NCI-H2196 treated with DMSO at 0.1 percent for 48 hours (cell line): ENCODE results near the gene CHRNA10.

Experiments
- DNase-seq: peaks from one replicate; lab custom pipeline; 2025; ENCODE audit not compliant: unreplicated experiment; lab: John Stamatoyannopoulos, UW

Gene CHRNA10, protein sequence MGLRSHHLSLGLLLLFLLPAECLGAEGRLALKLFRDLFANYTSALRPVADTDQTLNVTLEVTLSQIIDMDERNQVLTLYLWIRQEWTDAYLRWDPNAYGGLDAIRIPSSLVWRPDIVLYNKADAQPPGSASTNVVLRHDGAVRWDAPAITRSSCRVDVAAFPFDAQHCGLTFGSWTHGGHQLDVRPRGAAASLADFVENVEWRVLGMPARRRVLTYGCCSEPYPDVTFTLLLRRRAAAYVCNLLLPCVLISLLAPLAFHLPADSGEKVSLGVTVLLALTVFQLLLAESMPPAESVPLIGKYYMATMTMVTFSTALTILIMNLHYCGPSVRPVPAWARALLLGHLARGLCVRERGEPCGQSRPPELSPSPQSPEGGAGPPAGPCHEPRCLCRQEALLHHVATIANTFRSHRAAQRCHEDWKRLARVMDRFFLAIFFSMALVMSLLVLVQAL

DNA sequence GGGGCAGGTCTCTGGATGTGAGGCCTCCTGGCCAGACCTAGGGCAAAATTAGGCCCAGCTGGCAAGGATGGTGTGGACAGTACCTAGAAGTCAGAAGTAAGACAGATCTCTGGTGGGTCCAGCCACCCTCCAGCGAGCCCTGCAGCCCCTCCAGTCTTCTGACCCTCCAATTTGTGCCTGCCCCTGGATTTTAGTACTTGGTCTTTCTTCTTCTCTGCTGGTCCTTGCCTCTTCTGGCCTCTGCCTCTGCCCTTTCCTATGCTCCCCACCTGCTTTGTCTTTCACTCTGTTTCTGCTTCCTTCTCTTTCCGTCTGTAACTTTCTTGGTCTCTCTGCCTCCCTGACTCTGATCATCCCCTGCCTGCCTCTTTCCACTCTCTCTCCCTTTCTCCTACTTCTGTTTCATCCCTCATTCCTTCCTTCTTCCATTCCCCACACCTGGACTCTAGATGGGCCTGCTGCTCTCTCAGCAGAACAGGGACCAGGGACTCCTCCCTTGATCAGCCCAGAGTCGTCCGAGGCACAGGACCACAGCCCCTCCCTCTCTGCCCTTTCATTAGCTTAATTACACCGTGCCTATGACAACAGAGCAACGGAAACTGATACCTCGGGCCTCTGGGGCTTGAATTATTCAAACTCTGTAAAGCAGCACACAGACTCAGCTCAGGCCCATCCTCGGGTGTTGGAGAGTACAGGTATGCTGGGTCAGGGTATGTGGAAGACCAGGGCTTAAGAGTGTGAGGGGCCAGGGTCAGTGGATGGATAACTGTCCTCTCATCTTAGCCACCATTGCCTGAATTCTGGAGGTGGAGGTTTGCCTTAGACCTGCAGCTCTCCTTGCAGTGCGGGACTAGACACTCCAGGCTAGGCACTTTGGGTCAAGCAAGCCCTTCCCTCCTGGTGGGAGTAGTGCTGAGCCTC, at the start of gene CHRNA10:
Gene CHRNA10 (minus strand): TSS at position 51 of the 921 bp plus-strand sequence. CDS start 72 bp downstream, outside the sequence.
- no peak for DNase-seq

DNA sequence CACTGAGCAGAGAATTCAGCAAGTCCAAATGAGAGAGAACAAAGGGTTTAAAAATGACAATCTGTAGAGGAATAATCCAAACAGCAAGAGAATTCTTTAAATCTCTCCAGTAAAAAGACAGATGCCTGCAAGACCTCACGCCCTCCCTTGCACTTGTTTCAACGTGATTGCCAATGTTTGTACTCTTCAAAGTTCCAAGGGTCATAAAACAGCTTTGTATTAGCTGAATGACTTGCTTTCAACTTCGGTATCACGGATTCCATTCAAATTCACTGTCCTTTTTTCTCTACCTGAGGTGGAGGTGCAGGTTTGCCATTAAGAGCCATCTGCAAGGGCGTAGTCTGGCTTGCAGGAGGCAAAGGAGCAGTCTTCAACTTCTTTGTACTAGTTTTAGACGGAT, 41.1 kb upstream of the CHRNA10 start:
- no peak for DNase-seq

DNA sequence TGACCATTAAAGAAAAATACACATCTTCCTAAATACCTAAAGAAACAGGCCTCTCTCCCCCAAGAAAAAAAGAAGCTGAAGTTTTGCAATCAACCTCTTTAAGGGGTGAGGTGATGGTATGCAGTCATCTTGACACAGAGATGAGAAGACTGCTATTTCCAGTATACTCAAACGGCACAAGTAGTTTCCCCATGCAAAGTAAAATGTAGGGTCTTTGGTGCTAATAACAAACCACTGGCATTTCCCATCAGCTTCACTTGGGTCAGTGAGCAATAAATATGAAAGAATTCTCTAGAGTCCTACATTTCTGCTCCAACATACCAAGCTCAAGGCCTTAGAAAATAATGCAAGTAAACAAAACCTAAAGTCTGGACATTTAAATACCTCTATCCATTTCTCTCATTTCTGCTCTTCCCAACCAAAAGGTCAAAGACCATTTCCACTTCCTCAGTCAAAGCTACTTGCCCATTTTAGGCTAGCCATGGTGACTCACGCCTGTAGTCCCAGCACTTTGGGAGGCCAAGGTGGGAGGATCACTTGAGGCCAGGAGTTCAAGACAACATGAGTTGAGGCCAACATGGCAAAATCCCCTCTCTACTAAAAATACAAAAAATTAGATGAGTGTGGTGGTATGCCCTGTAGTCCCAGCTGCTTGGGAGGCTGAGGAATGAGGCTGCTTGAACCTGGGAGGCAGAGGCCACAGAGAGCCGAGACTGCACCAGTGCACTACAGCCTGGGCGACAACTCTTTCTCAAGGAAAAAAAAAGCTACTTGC, 39.5 kb upstream of the CHRNA10 start:
- DNase-seq, result no peak

DNA sequence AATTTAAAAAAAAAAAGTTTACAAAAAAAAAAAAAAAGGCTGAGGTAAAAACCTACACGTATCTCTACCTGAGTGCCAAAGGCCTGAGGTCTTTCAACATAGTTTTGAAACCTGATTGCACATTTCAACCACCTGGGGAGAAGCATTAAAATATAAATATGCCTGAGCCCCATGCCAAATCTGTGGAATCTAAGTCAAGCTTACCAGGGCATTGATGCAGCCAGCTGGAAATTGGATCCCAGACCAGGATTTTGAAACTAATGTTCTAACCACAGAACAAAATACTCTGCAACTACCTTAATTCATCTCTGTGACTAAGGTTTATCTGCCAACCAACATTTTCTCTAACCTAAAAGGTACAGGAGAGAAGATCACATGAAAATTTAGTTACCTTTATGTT, 38.8 kb upstream of the CHRNA10 start:
- DNase-seq, result no peak

DNA sequence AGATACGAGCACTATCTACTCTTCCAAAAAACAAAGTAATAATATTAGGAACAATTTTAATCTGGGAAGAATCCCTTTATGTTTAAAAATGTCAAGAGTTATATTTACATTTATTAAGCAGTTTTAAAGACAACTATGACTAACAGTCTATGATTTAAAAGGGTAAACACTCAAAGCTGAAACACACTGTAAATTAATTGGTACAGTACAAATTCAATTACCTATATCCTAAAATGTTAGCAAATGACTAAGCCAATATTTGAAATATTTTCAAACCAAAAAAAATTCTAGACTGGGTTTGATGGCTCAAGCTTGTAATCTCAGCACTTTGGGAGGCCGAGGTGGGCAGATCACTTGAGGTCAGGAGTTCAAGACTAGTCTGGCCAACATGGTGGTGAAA, 36.0 kb upstream of the CHRNA10 start:
- no peak for DNase-seq

DNA sequence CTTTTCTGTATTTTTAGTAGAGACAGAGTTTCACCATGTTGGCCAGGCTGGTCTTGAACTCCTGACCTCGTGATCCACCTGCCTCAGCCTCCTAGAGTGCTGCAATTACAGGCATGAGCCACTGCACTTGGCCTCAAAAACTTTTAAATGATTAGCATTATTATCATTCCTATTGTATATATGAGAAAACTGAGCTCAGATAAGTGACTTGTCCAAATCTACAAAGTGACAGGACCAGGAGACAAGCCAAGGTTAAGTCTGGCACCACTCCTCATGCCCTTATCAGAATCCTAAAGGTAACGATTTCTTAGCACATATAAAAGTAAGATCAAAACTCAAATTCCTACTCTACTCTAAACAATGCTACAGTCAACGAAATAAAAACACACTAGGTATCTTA, 32.2 kb upstream of the CHRNA10 start:
- no peak for DNase-seq

DNA sequence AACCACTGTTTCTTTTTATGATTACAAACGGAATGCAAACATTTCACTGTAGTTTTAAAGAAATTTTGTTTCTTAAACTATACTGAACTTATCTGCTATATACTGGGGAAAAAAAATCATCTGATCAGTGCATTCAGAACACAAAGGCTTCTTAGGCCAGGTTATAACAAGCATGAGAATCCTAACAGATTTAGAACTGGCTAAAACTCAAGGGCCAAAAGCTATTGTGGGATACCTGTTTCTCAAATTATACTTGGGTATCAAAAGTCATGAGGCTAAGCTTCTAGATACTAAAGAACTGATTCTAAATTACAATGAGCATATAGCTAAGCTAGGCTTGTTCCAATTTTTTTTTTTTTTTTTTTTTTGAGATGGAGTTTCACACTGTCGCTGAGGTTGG, 29.7 kb upstream of the CHRNA10 start:
- no peak for DNase-seq

DNA sequence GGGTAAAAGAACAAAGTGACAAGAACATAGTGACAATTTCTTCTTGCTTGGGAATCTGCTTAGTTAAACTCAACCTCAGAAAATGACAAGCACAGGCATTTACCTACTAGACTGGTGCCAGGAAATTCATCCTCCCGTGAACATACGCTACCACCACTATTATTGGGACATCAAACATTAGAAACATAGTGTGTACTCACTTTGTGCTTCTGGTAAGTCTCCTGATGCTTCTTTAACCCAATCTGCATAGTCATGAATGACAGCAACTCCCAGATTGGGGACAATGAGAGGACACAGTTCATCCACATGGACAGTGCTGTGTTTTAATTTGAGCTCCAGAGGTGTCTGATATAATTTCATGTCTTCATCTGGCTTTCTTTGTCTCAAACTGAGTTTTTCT, 29.2 kb upstream of the CHRNA10 start:
- no peak for DNase-seq

DNA sequence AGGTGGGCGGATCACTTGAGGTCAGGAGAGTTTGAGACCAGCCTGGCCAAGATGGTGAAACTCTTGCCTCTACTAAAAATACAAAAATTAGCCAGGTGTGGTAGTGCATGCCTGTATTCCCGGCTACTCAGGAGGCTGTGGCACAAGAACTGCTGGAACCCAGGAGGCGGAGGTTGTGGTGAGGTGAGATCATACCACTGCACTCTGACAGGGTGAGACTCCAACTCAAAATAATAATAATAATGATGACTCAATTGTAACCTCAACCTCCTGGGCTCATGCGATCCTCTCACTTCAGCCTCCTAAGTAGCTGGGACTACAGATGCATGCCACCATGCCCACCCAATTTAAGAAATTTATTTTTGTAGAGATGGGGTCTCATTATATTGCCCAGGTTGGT, 15.6 kb upstream of the CHRNA10 start:
- DNase-seq, result no peak

DNA sequence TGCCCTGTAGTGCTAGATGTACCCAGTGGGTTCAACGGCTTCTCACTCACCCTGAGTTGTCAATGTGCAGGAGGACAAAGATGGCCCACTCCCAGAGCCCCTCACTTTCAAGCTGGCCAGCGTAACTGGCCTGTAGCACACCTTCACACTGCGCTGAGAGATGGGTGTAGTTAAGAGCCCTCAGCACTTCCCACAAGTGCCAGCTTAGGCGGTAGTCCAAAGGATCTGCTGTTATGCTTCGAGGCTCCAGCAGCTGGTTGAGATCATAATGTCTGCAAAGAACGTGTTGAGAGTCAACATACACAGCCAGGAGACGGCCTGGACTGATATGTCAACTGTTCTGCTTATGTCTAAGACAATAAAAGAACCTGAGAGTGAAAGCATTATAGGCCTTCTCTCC, 14.7 kb upstream of the CHRNA10 start:
- no peak for DNase-seq

DNA sequence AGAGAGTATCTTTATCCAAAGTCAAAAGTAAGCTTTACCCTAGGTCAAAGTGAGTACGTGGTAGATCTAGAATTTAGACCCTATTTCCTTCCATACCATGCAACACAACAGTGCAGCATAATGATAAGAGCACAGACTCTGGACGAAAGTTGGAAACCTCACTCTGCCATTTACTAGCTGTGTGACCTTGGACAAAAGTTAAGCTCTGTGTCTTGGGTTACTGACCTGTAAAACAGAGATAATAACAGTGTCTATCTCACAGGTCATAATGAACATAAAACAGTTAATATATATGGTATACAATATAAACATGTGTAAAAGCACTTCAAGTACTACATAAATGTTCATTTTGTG, 13.6 kb upstream of the CHRNA10 start:
- DNase-seq, result no peak

DNA sequence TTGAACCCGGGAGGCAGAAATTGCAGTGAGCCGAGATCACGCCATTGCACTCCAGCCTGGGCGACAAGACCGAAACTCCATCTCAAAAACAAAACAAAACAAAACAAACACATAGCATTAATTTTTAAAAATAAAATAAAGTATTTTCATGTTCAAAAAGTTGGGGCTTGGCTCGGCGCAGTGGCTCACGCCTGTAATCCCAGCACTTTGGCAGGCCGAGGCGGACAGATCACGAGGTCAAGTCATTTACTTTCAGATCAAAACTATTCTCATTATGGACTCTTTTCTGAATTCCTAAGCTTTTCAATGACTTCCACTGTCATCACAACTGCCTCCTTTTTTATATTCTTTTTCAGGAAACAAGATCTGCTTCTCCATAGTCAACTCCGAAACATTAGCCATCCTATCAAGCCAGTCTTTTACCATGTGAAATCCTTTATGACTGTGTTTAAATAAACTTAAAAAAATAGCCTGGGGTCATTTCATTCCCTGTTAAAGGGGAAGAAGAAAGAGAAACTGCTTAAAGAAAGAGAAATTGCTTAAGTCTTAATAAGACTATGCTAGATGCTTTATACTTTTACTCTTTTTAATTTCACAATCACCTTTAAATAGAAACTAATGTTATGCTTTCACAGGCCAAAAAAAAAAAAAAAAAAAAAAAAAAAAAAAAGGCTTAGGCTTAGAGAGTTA, 13.1 kb upstream of the CHRNA10 start:
- DNase-seq, result no peak

DNA sequence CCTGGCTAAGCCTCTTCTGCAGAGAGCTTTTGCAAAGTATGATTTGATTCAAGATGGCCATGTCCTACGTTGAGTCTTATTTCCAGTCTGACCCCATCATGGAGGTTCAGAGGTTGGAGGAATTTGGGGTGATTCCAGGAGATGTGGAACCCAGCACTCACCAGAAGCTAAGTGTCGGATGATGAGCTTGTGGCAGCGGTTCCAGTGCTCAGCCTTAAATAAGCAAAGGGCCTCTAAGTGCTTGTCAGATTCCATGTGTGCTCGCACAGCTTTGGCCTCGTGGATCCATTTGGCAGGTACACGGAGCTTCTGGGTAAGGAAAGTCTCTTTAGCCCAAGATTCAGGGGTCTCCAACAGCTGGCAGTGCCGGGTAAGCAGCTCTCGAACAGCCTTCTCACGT, 11.9 kb upstream of the CHRNA10 start:
- no peak for DNase-seq

DNA sequence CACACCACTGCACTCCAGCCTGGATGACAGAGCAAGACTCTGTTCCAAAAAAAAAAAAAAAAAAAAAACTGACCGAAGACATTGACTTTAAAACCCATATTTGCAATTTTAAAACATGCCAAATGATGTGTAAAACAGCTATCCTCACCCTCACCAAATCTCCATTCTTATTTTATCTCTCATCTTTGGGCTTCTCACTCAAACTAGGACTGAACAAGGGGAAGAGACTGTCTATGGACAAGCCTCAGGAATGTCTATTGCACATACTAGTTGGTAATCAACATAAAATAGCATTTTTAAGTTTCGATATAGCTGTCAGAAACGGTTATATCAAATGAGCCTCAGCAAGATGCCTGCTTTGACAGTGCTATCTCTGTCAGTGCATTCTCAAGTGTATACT, 7.9 kb upstream of the CHRNA10 start:
- DNase-seq, result no peak

DNA sequence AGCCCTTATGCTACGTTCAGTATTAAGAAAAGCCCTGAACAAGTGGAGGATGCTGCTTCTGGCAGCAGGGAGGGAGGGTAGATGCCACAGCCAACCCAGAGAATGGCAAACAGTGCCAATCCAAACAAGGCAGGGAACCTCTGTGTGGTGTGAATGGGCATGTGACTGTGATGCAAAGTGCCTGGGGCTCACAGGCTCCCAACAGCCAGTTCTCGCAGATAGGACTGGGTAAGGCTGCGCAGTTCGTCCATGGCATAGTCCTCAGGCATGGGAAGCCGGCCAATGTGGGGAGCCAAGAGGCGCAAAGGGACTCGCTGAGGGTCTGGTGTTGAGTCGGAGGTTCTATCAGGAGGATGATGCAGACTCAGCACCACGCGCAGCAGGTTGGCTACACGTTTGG, 4.8 kb upstream of the CHRNA10 start:
- no peak for DNase-seq

DNA sequence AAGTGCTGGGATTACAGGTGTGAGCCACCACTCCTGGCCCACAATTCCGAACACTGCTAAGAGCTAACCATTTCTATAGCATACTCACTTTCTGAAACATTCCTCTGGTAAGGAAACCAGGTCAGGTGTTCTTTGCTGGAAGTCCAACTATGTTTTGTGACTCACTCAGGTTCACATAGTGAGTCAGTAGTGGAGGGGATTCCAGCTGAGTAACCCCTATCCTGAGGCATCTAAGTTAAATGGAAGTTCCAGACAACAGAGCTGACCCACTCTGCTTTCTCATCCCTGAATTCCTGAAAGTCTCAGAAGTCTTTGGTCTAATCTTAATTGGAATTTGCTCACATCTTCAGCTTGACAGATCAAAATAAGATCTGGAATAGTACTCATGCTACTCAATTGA, 3.0 kb upstream of the CHRNA10 start:
- DNase-seq, result no peak

DNA sequence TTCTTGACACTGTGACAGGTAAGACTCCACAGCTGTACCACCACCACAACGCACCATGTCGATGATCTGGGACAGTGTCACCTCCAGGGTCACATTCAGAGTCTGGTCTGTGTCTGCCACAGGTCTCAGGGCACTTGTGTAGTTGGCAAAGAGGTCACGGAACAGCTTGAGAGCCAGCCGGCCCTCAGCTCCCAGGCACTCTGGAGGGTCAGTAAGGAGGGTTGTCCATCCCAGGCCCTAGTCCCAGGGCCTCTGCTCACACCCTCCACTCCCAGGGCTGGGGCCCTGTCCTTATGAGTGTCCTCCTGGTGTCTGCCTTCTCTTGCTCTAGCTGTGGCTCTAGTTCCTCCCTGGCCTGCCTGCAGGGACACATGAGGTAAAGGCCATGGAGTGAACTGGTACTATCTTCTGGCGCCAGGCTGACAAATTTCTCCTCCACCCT, 1.4 kb downstream of the CHRNA10 start:
- no peak for DNase-seq

DNA sequence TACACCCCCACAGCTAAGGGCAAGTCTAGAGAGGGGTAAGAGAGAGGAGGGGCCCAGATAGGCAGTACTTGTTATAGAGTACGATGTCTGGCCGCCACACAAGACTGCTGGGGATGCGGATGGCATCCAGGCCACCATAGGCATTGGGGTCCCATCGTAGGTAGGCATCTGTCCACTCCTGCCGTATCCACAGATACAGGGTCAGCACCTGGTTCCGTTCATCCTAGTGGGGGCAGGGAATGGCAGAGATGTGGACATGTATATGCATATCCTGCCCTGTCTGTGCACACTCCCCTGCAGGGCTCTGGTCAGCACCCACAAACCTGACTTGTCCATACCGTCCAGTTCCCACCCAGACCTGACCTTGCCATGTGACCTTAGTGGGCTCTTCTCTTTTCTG, 2.1 kb downstream of the CHRNA10 start:
- no peak for DNase-seq

DNA sequence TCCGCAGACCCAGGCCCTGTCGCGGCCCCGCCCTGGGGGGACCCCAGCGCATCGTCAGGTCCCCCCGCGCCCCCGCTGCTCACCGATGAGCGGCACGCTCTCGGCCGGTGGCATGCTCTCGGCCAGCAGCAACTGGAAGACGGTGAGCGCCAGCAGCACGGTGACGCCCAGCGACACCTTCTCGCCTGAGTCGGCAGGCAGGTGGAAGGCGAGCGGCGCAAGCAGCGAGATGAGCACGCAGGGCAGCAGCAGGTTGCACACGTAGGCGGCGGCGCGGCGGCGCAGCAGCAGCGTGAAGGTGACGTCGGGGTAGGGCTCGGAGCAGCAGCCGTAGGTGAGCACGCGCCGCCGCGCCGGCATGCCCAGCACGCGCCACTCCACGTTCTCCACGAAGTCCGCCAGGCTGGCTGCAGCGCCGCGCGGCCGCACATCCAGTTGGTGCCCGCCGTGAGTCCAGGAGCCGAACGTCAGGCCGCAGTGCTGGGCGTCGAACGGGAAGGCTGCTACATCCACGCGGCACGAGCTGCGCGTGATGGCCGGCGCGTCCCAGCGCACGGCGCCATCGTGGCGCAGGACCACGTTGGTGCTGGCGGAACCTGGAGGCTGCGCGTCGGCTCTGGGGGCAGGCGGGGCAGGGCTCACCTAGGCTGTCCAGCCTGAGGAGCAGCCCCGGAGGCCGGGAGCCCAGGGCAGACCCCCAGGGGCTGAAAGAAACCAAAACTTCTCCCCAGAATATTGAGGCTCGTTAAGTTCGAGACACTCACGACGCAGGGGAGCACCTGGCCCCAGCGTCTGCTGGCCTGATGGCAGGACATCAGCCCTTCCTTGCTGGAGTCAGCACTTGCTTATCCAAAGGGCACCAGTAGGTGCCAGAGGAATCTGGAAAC, 3.8 kb downstream of the CHRNA10 start:
- no peak for DNase-seq

DNA sequence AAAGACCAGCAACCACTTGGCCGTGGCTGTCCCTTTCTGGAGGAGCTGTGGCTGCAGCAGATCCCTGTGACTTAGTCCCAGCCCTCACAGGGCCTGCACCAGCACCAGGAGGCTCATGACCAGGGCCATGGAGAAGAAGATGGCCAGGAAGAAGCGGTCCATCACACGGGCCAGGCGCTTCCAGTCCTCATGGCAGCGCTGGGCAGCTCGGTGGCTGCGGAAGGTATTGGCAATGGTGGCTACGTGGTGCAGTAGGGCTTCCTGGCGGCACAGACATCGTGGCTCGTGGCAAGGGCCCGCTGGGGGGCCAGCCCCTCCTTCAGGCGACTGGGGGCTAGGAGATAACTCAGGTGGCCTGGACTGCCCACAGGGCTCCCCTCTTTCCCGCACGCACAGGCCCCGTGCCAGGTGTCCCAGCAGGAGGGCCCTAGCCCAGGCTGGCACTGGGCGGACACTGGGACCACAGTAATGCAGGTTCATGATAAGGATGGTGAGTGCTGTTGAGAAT, 5.1 kb downstream of the CHRNA10 start:
- DNase-seq, result no peak
